Measurements from ENCODE around the gene CA7.

The CA7 gene

DNA sequence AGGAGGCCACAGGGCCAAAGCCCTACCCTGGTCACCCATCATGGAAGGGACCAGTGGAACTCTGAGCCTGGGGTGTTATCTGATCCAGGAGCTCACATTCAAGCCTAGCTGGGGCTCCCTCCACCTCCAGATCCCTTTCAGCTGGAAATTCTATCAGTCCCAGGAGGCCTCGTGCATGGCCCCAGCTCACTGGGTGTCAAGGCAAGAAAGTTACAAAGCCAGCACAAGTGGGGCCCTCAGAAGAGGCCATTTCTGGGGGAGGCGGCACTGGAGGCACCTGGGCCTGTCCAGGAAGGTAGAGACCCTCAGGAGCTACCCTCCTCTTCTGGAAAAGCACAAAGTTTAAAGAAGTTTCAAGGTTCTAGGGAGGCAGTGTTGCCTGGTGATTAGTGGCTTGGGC is 4.8 kb downstream of the CA7 start:
- Histone ChIP-seq H3K9me3 (ENCODE audit: low read depth, low read length) (no peaks in the 10 kb centered on the region), H3K36me3 (ENCODE audit: insufficient read depth, low read length) (no peaks in the 10 kb centered on the region), H3K4me3 (no peak overlapping the region), H3K9ac (ENCODE audit: insufficient read length) (no peak overlapping the region), H3K27ac (no peak overlapping the region)
- DNase-seq (ENCODE audit: low read depth, low spot score): no peak
- no peak for TF ChIP-seq EZH2 (IDR thresholded peaks at IDR 0.05)
- TF ChIP-seq FOXP2 (optimal IDR thresholded peaks at IDR 0.05; ENCODE audit: control extremely low read depth, extremely low read length, insufficient read depth): no peak
- TF ChIP-seq POLR2AphosphoS5 (IDR thresholded peaks at IDR 0.05; ENCODE audit: borderline replicate concordance, low read depth, low read length): no peak

DNA sequence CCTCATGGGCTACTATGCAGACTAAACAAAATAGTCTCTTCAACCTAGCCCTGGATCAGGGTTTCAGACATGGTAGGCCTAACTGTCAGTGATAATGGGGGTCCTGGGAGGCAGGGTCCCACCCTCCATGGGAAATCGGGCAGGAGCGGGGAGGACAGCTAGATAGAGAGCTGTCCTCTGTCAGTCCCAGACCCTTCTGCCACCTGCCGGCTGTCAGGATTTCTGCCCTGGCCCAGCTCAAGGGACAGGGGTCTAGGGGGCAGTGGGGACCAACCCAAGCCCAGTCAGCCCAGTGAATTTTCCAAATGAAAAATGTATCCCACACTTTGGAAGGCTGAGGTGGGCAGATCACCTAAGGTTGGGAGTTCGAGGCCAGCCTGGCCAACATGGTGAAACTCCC is 5.3 kb downstream of the CA7 start:
- Histone ChIP-seq H3K4me3 (no peak overlapping the region), H3K9me3 (ENCODE audit: low read depth, low read length) (no peaks in the 10 kb centered on the region), H3K27ac (no peak overlapping the region), H3K36me3 (ENCODE audit: insufficient read depth, low read length) (no peaks in the 10 kb centered on the region), H3K9ac (ENCODE audit: insufficient read length) (no peak overlapping the region)
- DNase-seq (ENCODE audit: low read depth, low spot score): no peak
- TF ChIP-seq EZH2 (IDR thresholded peaks at IDR 0.05) (no peak), POLR2AphosphoS5 (IDR thresholded peaks at IDR 0.05; ENCODE audit: borderline replicate concordance, low read depth, low read length) (no peak), FOXP2 (optimal IDR thresholded peaks at IDR 0.05; ENCODE audit: control extremely low read depth, extremely low read length, insufficient read depth) (no peak)

GRCh38 chr16:66850115-66850815 is 6.1 kb downstream of the CA7 start:
- TF ChIP-seq FOXP2 (optimal IDR thresholded peaks at IDR 0.05; ENCODE audit: control extremely low read depth, extremely low read length, insufficient read depth) (no peak), EZH2 (IDR thresholded peaks at IDR 0.05) (no peak), POLR2AphosphoS5 (IDR thresholded peaks at IDR 0.05; ENCODE audit: borderline replicate concordance, low read depth, low read length) (no peak)
- no peaks in the 10 kb centered on the region for H3K9me3 ChIP-seq (ENCODE audit: low read depth, low read length)
- no peak overlapping the region for H3K4me3 ChIP-seq
- no peak overlapping the region for H3K9ac ChIP-seq (ENCODE audit: insufficient read length)
- DNase-seq (ENCODE audit: low read depth, low spot score): no peak
- no peaks in the 10 kb centered on the region for H3K36me3 ChIP-seq (ENCODE audit: insufficient read depth, low read length)
- no peak overlapping the region for H3K27ac ChIP-seq

- Histone ChIP-seq H3K4me3 (no peak overlapping the region), H3K9ac (ENCODE audit: insufficient read length) (no peak overlapping the region), H3K9me3 (ENCODE audit: low read depth, low read length) (no peaks in the 10 kb centered on the region), H3K27ac (no peak overlapping the region), H3K36me3 (ENCODE audit: insufficient read depth, low read length) (no peaks in the 10 kb centered on the region)
- TF ChIP-seq FOXP2 (optimal IDR thresholded peaks at IDR 0.05; ENCODE audit: control extremely low read depth, extremely low read length, insufficient read depth): no peak
- TF ChIP-seq EZH2 (IDR thresholded peaks at IDR 0.05): no peak
- no peak for TF ChIP-seq POLR2AphosphoS5 (IDR thresholded peaks at IDR 0.05; ENCODE audit: borderline replicate concordance, low read depth, low read length)
- DNase-seq (ENCODE audit: low read depth, low spot score): no peak
These were observed 7.2 kb downstream of the CA7 start for GRCh38 chr16:66851166-66851964.

GRCh38 chr16:66853261-66854139 is 9.3 kb downstream of the CA7 start:
- TF ChIP-seq EZH2 (IDR thresholded peaks at IDR 0.05): no peak
- no peak for TF ChIP-seq POLR2AphosphoS5 (IDR thresholded peaks at IDR 0.05; ENCODE audit: borderline replicate concordance, low read depth, low read length)
- no peak for TF ChIP-seq FOXP2 (optimal IDR thresholded peaks at IDR 0.05; ENCODE audit: control extremely low read depth, extremely low read length, insufficient read depth)
- DNase-seq (ENCODE audit: low read depth, low spot score): no peak

DNA sequence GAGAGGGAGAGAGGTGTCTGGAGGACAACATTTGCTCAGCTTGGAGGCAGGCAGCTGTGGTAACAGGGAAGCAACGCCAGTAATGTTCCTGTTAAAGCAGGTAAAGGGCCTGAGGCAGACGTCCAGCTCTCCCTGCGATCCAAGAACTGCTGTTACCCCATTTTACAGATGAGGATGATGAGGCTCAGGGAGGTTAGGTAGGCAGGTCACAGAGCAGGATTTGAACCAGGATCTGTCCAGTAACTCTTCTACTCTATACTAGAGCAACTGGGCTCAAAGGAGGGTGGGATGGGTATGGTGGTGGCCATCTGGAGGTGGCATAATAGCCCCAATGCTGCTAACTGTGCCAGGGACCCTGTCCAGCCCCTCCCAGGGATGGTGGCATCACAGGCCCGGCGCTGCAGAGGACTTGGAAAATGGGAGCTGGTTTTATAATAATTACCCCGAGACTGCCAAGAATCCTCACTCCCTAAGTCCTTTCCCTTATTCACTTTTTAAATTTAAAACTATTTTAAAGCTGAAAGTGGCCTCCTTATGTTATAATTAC is 12.0 kb downstream of the CA7 start:
- H3K9ac ChIP-seq (ENCODE audit: insufficient read length): no peak overlapping the region
- no peak for TF ChIP-seq FOXP2 (optimal IDR thresholded peaks at IDR 0.05; ENCODE audit: control extremely low read depth, extremely low read length, insufficient read depth)
- TF ChIP-seq POLR2AphosphoS5 (IDR thresholded peaks at IDR 0.05; ENCODE audit: borderline replicate concordance, low read depth, low read length): no peak
- TF ChIP-seq EZH2 (IDR thresholded peaks at IDR 0.05): no peak
- DNase-seq (ENCODE audit: low read depth, low spot score): no peak

More at GRCh38 chr16:66853261-66854139, 9.3 kb downstream of the CA7 start:
- Histone ChIP-seq H3K9me3 (ENCODE audit: low read depth, low read length) (no peaks in the 10 kb centered on the region), H3K36me3 (ENCODE audit: insufficient read depth, low read length) (no peaks in the 10 kb centered on the region), H3K4me3 (no peak overlapping the region), H3K27ac (no peak overlapping the region), H3K9ac (ENCODE audit: insufficient read length) (no peak overlapping the region)

DNA sequence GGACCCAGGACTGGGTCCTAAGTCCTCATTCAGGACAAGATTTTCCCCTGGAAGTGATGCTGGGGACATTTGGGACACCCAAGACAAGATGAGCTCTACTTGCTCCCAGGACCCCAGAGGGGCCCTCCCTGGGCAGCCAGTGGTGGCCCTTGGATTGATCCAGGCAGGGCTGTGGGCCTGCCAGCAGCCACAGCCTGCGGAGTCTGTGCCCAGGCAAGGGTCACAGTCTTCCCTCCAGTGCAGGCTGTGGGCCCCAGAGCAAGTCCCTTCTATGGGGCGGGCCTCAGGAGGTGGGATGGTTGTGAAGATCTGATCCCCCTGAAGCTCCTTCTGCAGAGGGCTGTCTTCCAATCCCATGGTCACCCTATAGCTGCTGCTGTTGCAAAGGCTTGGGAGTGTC is 12.6 kb downstream of the CA7 start:
- no peak overlapping the region for H3K4me3 ChIP-seq
- H3K9ac ChIP-seq (ENCODE audit: insufficient read length): no peak overlapping the region
- H3K36me3 ChIP-seq (ENCODE audit: insufficient read depth, low read length): no peaks in the 10 kb centered on the region
- no peaks in the 10 kb centered on the region for H3K9me3 ChIP-seq (ENCODE audit: low read depth, low read length)
- DNase-seq (ENCODE audit: low read depth, low spot score): no peak
- H3K27ac ChIP-seq: no peak overlapping the region
- TF ChIP-seq FOXP2 (optimal IDR thresholded peaks at IDR 0.05; ENCODE audit: control extremely low read depth, extremely low read length, insufficient read depth) (no peak), EZH2 (IDR thresholded peaks at IDR 0.05) (no peak), POLR2AphosphoS5 (IDR thresholded peaks at IDR 0.05; ENCODE audit: borderline replicate concordance, low read depth, low read length) (no peak)

More for the DNA sequence above, 12.0 kb downstream of the CA7 start:
- H3K36me3 ChIP-seq (ENCODE audit: insufficient read depth, low read length): no peaks in the 10 kb centered on the region
- no peak overlapping the region for H3K27ac ChIP-seq
- no peak overlapping the region for H3K4me3 ChIP-seq
- no peaks in the 10 kb centered on the region for H3K9me3 ChIP-seq (ENCODE audit: low read depth, low read length)

Data from SK-N-MC (cell line).